GOT3 (cell line): Measurements from ENCODE around the gene ANKS6.

Source experiments
- DNase-seq: peaks from one replicate; lab custom pipeline; 2025; ENCODE audit warnings: mixed read lengths; lab: John Stamatoyannopoulos, UW

Gene ANKS6

DNA sequence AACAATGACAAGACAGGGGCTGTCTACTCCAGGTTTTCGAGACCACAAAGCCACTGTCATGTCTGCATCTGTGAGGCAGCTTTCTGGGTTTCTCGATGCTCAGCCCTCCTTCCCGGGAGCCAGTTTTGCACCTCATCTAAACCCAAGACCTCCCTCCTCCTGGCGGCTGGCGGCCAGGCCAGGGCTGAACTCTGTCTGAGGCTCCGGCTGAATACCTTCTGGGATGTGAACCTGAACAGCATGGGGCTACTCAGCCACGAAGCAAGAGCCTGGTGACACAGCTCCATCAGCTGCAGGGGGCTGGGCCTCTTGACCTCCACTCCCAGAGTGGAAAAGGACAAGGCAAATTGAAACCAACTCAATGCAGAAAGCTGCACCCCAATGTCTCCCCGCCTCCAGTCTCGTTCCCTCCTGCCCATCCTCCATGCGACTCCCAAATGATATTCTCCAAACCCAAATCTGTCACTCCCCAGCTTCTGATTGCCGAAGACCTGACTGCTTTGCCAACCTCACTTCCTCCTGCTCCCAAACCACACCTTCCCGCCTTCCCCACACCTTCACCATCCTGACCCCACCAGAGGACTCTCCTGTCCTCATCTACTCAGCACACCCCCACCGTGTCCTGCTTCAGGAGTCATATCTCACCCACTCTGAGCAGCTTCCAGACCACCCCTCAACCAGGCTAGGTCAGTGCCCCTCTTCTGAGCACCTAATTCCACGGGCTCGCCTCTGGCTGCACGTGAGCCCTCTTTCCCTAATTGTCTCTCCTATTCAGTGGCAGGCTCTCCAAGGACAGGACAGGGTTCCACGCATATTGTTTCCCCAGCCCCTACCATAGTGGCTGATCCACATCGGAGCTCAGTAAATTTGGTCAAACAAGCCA is 4.5 kb downstream of the ANKS6 start:
- DNase-seq = no peak

DNA sequence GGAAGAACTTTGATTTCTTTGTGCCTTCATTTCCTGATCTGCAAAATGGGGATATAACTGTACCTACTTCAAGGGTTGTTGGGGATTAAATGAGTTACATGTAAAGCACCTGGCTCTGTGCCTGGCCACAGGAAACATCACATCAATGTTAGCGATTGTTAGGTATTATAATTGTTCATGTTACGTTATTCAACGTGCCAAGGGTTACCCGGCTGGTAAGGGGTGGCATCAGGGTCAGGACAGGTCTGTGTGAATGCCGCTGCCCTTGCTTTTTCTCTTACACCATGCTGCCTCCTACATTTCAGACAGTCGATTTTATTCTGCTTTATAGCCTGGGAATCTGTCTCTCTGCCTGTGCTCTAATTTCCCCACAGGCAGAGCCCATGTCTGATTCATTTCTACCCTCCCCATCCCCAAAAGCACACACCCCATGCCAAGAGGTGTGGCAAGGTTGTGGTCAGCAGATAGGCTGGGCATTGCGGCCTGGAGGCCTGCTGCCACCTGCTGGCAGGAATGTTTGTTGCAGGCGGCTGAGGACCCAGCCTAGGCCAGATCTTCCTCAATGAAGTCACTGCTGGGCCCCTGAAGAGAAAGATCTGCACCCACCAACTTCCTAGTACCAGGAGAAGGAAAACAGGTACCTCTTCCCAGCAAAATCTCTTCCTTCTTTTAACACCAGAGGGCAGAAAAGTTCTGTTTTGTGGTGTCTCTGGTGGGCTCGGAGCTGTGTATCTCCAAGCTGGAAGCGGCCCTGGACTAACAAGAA is 5.3 kb downstream of the ANKS6 start:
- DNase-seq = peak; percentile 31

DNA sequence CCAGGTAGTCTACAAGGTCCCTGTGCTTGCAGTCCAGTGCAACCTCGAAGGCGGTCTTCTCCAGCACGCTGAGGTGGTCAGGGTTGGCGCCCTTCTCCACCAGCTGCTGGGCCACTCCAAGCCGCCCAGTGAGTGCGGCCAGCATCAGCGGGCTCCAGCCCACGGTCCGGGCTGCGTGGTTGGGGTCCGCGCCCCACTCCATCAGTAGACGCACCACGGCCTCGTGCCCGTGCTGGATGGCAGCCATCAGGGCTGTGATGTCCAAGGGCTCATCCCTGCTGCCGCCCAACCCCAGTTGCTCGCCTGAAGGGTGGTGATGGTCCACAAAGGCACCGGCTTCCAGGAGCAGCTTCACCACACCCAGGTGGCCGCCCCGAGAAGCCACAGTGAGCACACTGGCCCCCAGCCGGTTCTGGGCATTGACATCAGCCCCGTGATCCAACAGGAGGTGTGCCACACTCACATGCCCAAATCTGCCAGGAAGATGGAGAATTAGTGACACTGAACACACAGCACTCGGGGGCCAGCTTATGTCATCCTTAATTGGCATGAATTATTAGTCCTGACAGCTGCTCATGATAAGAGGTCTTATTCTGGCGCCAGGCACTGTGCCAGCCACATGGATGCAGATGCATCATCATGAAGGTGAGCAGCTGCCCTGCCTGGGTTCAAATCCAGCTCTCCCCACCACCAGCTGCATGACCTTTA is 6.1 kb downstream of the ANKS6 start:
- DNase-seq = no peak

DNA sequence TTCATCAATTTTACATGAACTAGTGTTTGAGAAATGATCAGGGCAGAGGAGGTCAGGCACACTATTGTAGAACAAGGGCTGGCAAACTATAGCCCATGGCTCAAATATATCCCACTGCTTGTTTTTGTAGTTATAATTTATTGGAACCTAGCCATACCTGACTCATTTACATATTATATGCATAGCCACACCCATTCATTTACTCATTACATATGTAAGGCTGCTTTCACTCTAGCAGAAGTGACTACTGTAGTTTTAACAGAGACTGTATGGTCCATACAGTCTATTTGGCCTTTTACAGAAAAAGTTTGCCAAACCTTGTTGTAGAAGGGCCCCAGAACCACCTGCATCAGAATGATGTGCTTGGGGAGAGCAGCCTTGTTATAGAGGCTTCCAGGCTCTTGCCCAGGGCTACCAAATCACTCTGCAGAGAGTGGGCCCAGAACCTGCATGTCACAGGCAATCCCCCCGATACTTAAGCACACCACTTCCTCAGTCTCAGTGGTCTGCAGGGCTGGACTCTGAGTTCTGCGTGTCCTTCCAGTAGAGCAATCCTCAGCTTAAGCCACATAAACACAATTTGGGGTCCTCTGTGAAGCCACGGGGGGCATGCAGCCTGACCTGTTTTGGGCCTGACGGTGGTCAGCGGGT is 6.7 kb downstream of the ANKS6 start:
- no peak for DNase-seq

DNA sequence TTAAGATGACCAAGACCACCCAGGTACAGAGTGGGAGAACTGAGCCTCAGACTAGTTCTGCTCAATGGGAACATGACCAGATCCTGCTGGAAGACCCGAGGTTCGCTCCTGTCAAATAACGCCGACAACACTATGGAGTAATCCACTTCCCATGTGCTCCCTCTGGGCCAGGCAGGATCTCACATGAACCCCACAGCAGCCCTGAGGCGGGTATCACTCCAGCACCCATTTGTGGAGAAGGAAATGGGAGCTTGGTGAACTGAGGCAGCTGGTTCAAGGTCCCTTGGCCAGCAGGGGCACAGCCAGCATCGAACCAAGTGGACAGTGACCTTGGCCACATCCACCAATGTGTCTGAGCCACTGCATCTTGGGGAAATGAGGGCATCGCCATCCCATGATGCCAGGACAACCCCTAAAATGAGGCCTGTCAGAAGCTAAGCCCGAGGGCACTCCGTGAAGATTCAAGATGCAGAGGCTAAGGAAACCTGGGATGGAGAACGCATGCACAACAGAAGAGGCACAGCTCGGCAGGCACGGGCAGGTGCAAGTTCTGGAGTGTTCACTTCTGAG is 8.5 kb downstream of the ANKS6 start:
- no peak for DNase-seq

DNA sequence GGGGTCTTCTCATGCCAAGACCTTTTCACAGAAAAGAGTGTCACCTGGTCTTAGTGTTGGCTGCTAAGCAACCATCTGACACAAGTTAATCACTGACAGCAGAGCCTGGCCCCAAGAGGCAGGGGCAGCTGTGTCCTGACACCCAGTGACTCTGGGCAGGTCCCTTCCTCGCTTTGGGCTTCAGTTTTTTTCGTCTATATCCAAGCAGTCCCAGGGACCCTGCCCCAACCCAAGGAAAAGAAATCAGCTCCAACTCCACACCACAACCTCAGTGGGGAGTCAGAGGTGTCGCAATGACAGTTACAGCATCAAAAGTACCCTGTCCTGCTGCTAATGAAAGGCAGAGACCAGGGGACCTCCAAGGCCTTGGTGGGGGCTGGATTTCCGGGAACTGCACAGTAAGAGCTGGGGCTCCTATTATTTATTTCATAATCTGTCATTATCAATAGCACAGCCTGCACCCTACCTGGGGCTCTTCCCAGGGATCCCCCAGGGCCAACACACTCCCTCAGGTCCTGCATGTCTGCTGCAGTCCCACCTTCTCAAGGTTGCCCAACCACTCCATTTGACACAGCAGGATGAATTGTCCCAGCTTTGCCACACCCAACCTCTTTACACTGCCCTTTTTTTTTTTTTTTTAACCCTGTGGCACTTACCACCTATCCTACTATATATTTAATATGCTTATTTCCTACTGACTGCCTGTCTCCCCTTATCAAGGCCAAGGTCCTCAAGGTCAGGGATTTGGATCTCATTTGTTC is 9.4 kb downstream of the ANKS6 start:
- DNase-seq = no peak

DNA sequence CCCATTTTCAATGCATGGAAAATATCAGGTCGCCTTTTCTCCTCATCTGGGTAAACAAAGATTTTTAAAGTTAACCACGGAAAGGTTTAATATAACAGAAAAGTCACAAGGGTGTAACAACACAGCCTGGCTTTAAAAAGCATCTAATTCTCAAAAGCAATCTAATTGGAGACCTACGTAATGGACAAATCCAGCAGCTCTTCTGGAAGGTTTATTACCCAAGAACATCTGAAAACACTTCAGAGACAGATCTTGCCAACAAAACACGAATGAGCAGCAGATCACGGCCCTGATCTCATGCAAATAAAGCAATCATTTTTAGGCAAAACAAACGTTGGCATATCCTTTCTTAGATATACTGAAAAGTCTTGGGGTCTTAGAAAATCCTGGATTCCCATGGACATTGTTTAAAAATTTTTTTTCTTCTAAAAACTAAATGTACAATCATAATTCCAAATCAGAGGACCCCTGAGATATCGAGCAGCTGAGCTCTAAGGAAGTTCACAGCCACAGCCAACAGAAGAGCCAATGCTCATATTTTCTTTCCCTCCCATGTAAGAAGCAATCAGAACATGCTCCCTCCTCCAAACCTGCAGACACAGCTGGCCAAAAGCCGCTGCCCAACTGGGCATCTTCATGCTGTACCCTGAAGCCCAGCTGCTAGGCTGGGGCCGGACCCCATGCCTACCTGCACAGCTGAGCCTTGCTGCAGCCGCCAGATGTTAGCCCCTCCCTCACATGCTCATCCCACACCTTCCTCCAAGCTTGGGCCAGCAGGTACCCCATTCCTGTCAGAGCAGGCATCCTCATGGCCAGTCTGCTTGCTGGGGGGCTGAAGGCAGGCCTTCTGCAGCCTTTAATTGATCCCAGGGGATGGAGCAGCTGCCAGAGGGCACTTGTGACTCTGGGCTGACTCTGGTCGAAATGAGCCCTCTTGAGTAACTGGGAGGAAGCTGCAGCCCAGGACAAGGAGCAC is 11.2 kb downstream of the ANKS6 start:
- no peak for DNase-seq

DNA sequence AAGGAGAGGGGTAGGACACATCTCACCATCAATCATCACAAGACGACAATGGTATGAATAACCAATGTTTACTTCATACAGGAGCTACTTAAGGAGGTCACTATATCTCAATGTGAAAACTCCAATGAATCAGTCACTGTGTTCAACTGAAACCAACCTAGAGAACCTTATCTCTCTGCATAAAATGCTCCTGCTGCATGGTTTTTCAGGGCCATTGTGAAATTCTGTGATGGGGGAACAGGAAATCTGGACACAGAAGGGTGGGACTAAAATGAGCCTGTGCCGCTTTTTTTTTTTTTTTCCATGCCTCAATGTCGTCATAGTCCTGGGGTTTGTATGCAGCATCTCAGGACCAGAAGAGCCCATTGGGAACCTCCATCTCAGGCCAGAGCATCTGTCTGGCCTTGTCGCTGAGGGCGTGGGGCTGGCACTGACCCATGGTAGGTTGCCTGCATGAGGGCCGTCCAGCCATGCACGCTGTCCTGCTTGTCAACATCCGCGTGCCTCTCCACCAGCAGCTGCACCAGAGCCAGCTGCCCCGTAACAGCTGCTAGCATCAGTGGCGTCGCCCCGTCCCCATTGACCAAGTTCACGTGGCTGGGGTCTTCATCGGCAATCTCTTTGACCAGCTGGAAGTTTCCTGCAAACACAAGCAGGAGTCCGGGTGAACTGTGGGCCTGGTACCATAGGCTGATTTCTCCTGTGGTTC is 12.7 kb downstream of the ANKS6 start:
- DNase-seq = no peak

DNA sequence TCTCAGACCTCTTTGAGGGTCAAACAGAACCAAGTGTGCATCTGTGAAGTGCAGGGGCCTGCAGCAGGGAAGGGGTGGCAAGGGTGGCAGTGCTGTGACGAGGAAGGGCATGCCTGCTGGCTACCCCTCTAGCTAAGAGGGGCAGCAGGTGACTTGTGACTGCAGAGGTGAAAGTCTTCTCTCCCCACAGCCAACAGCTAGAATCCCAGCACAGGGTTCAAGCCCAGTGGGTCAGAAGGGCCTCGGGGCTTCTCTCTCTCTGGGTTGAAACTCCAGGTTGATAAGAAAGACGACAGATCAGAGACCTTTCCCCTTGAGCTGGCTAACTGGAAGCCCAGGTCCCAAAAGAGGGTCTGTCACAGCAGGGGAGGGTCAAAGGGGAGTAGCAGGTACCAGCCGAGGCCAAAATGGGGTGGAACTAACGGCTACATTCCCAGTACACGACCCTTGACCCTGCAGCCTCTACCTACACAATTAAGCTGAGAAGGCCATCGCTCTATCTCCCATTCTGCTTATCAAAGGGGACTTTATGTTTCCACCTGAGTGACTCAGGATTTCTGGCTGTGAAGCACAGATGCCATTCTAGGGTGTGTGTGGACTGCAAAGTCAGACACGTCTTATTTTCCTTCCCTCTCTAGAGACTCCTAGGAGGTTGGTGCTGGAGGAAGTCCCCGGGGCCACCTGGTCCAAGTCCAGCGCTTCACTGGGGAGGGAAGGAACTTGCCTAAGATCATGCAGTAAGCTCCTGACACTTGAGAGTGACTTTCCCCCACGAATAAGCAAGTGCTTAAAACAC is 14.6 kb downstream of the ANKS6 start:
- no peak for DNase-seq

DNA sequence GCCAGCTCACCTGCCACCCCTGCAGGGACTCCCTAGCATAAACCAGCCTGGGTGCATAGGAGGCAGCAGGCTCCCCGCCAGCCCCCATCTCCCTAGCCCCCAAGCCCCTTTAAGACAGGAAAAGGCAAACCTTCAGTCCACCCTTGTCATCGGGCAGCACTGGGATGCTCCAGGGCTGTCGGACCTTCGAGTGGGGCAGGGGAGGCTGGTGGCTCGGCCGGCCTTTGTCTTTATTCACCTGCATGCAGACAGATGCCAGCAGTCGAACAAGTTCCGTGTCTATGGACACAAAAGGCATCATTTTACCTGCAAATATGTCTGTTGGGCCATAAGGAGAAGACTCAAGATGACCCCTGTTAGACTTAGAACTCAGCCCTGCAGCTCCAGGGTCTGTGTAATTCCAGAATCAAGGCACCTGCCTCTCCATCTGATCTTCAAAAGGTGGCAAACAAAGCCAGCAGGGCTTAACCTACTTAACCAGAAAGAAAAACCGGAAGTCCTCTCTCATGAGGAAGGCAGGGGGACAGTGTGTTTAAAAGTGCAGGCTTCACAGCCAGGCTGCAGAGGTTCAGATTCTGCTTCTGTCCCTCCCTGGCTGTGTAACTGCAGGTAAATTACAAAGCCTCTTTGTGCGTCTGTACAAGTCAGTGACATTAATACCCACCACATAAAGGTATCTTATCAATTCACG is 16.2 kb downstream of the ANKS6 start:
- no peak for DNase-seq

DNA sequence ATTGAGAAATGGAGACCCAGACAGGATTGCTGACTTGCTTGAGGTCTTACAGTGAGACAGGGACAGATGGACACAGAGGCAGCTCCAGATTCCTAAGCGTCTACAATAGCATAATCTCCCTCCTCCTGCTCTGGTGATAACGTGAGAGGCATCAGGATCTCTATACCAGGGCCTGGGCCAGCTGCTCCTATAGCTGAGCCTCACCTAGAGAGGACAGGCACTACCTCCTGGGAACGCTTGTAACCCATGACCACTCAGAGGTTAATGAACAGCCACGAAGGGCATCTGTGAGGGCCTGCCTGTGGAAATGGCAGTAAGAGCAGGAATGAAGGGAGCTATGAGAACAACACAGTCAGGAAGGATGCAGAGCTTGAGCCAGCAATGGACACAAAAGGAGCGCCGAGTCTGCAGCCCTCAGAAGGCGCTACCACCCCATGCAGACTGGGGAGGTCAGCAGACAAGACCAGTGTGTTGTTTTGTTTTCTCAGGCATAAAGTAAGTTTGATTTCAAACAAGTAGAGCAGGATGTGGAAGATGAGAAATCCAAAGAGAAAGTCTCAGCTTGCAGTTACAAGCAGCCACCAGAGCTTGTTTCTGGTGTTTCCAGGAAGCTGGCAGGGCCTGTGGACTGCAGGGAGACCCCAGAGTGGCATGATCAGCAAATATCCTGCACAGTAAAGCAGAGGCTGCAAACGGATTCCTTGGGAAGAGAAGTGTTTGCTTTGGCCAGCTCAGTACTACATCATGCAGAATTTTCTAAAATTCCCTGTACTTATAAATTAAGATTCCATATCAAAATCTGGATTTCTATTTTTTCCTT is 17.4 kb downstream of the ANKS6 start:
- DNase-seq = no peak

DNA sequence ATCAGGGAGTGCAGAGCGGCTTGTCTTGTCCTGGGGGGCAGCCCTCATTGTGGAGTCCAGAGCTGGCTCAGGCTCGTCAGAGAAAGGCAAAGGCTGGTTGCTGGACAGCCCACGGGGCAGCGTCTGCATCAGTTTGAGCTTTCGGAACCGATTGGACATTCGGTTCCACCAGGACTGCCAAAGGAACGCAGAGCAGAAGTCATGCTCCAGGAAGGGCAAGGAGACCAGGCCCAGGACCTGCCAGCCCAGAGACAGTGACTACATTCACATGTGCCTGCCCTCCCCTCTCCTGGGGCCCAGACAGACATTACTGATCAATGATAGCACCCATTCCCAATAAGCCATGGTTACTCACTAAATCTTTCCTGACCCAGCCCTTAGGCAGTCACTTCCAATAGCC is 18.1 kb downstream of the ANKS6 start:
- no peak for DNase-seq

DNA sequence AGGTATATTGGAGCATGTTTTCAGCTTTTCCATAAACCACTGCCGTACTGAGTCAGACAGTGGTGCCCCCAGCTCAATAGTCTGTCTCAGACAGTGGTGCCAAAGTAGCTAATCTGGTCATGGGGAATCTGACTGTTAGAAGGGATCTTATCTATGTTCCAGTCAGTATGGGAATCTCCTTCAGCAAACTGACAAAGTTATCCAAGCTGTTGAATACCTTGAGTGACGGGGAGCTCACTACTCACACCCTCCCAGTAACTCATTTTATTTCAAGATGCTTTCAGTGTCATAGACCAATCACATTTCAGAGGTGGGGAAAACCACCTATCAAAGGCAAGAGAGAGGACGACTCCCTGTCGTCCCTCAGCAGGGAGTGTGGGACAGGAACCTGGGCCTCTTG is 18.7 kb downstream of the ANKS6 start:
- no peak for DNase-seq

DNA sequence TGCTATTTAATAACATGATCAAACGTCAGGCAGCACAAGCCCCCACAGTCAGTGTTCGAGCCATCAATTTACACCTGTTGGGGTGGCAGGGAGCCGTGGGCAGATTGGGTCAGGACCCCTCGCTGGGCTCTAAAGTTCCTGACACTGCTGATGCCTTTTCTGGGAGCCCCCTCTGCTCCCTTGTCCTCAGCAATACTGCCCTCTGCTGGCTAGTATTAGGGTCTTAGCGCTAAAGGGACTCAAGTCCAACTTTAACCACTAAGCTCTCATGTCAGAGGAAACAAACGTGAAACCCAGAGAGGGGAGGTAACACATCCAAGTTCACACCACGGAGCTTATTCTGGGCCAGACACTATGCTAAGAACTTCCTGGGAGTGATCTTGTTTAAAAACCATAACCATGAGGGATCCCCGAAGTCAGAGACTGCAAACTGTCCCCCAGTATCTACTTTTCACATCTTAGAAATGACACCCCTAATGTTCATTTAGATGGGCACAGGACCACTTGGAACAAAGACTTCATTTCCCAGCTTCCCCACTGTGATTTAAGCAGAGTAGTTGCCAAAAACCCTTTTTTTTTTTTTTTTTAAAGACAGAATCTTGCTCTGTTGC is 20.4 kb downstream of the ANKS6 start:
- DNase-seq = no peak

DNA sequence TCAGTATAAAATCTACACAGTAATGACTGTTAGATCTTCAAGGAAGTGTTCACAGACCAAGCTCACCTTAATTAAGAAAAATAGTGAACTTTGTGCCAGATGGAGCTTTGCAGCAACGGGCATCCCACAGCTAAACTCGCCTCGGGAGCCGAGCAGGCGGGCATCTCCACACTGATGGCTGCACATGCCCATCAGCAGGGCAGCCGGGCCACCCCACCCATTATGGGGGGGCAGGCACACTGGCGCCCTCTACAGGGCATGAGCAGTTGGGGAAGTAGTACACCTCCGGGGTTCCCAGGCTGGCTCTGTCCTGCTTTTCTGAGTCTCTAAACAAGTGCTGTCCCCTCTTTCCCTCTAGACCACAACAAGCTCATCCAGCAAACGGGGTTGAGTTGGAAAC is 21.6 kb downstream of the ANKS6 start:
- no peak for DNase-seq

DNA sequence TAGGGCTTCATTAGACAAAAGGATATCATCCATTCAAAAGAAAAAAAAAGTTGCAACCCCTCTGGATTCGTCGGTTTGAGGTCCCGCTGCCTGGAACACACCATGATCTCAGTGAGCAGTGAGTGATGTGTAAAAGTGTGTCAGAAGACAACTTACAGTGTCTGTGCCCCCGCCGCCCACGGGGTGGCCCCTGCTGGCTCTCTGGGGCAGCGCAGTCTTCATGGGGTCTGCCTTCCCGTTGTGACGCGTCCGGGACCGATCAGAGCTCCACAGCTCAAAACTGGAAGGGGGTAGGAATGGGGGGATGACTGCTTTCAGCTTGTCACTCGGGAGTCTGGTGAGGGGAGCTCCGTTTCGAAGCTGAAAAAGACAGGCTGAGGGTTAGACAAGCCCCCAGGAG is 22.6 kb downstream of the ANKS6 start:
- no peak for DNase-seq
